IMR-90 (cell line): Measurements from ENCODE around the gene CD84. TPM values are rescaled to one million over a fixed set of nuclear protein-coding genes. Genes with fewer than 3 reads are reported as not detected.

Source experiments
- ATAC-seq: fragments of 200-7000 bp; cut with Tn5 transposase; 2 replicates; pipeline ENCODE4 v1.9.1; 2020; ENCODE audit warnings: low read depth, mild to moderate bottlenecking, moderate library complexity
- BruUV-seq: library from RNA; stranded (reverse); fragments of 400-500 nt; replicated peaks from 2 replicates; lab custom pipeline; 2021; lab: Mats Ljungman, UMichigan
- CTCF ChIA-PET: fragments of 300-600 bp; formaldehyde crosslinking; extraction: SDS; loops from one replicate; lab custom pipeline; 2021; ENCODE audit warnings: antibody characterized with exemption; lab: Yijun Ruan, JAX
- POLR2A ChIA-PET: fragments of 300-600 bp; sonication (Branson Sonifier 250); formaldehyde crosslinking; loops from one replicate; lab custom pipeline; 2022; ENCODE audit warnings: antibody characterized with exemption; ENCODE audit not compliant: unreplicated experiment; lab: Charles Lee
- DNase-seq: peaks from one replicate; pipeline ENCODE4 v3.0.0; 2013
- H2AFZ ChIP-seq: replicated peaks from 2 replicates; pipeline ENCODE3; 2013; ENCODE audit warnings: low read length, mild to moderate bottlenecking; ENCODE audit not compliant: poor library complexity
- H2AK5ac ChIP-seq: 2 replicates; pipeline ENCODE4 v1.6.1; 2013; ENCODE audit warnings: low read depth, low read length, inconsistent platforms
- H2AK9ac ChIP-seq: replicated peaks from 2 replicates; pipeline ENCODE3; 2013; ENCODE audit warnings: mild to moderate bottlenecking, low read depth, low read length, moderate library complexity; ENCODE audit not compliant: poor library complexity
- H2BK120ac ChIP-seq: 2 replicates; pipeline ENCODE4 v1.6.1; 2013; ENCODE audit warnings: low read depth, low read length, inconsistent platforms
- H2BK15ac ChIP-seq: 3 replicates; pipeline ENCODE4 v1.6.1; 2013; ENCODE audit warnings: low read depth, low read length, inconsistent platforms
- H2BK20ac ChIP-seq: 2 replicates; pipeline ENCODE4 v1.6.1; 2013; ENCODE audit warnings: low read depth, mild to moderate bottlenecking, inconsistent platforms, low read length, moderate library complexity
- H2BK5ac ChIP-seq: 2 replicates; pipeline ENCODE4 v1.6.1; 2013; ENCODE audit warnings: mild to moderate bottlenecking, low read depth, low read length, inconsistent platforms; ENCODE audit not compliant: poor library complexity, severe bottlenecking
- H3K14ac ChIP-seq: replicated peaks from 2 replicates; pipeline ENCODE4 v1.6.1; 2013; ENCODE audit warnings: low read depth, low read length, inconsistent platforms
- H3K18ac ChIP-seq: 2 replicates; pipeline ENCODE4 v1.6.1; 2013; ENCODE audit warnings: low read depth, low read length, control low read depth
- H3K23ac ChIP-seq: 2 replicates; pipeline ENCODE4 v1.6.1; 2013; ENCODE audit warnings: low read depth, low read length, inconsistent platforms
- H3K27ac ChIP-seq: 2 replicates; pipeline ENCODE4 v1.5.1; 2013; ENCODE audit warnings: mild to moderate bottlenecking, control low read depth, low read length; ENCODE audit not compliant: insufficient read depth
- H3K27me3 ChIP-seq: 2 replicates; pipeline ENCODE4 v1.6.1; 2013; ENCODE audit warnings: low read length; ENCODE audit not compliant: control insufficient read depth, insufficient read depth
- H3K36me3 ChIP-seq: 2 replicates; pipeline ENCODE4 v1.6.1; 2013; ENCODE audit warnings: low read length, mixed read lengths; ENCODE audit not compliant: control insufficient read depth, insufficient read depth
- H3K4ac ChIP-seq: 2 replicates; pipeline ENCODE4 v1.6.1; 2013; ENCODE audit warnings: low read depth, low read length, inconsistent platforms
- H3K4me1 ChIP-seq: 2 replicates; pipeline ENCODE4 v1.6.1; 2013; ENCODE audit warnings: low read length, mixed read lengths; ENCODE audit not compliant: control insufficient read depth, insufficient read depth
- H3K4me2 ChIP-seq: 2 replicates; pipeline ENCODE4 v1.6.1; 2013; ENCODE audit warnings: low read depth, mild to moderate bottlenecking, control low read depth, low read length, moderate library complexity
- H3K4me3 ChIP-seq: 2 replicates; pipeline ENCODE4 v1.5.1; 2013; ENCODE audit warnings: low read depth, mild to moderate bottlenecking, control low read depth, low read length, moderate library complexity; ENCODE audit not compliant: insufficient read depth
- H3K56ac ChIP-seq: 2 replicates; pipeline ENCODE4 v1.6.1; 2013; ENCODE audit warnings: low read length, inconsistent platforms; ENCODE audit not compliant: insufficient read depth; ENCODE audit errors: extremely low read depth
- H3K79me1 ChIP-seq, 2 experiments: 2 replicates each; pipeline ENCODE4 v1.6.1; 2013; ENCODE audit warnings: low read length in 2 of 2, inconsistent platforms in 1 of 2, low read depth in 1 of 2
- H3K9ac ChIP-seq: 2 replicates; pipeline ENCODE4 v1.6.1; 2013; ENCODE audit warnings: low read depth, low read length, control low read depth
- H3K9me1 ChIP-seq: 2 replicates; pipeline ENCODE4 v1.6.1; 2013; ENCODE audit warnings: low read length, inconsistent platforms; ENCODE audit not compliant: insufficient read depth
- H3K9me3 ChIP-seq: 2 replicates; pipeline ENCODE4 v1.6.1; 2013; ENCODE audit warnings: low read length; ENCODE audit not compliant: control insufficient read depth, insufficient read depth
- H4K20me1 ChIP-seq: 2 replicates; pipeline ENCODE4 v1.6.1; 2013; ENCODE audit warnings: low read length, inconsistent platforms; ENCODE audit not compliant: insufficient read depth
- H4K5ac ChIP-seq: 2 replicates; pipeline ENCODE4 v1.6.1; 2013; ENCODE audit warnings: mild to moderate bottlenecking, low read depth, low read length, control low read depth
- H4K8ac ChIP-seq, 2 experiments: 2 replicates each; pipeline ENCODE4 v1.6.1; 2013; ENCODE audit warnings: low read depth in 2 of 2, low read length in 2 of 2, control low read depth in 1 of 2, inconsistent platforms in 1 of 2
- H4K91ac ChIP-seq: 2 replicates; pipeline ENCODE4 v1.6.1; 2013; ENCODE audit warnings: low read depth, low read length, inconsistent platforms; ENCODE audit not compliant: insufficient read depth
- BHLHE40 ChIP-seq: fragments of 150-350 bp; IDR thresholded peaks from 2 replicates; pipeline ENCODE4 v1.6.1; 2016; ENCODE audit warnings: mild to moderate bottlenecking, low read depth, low read length
- CHD1 ChIP-seq: IDR thresholded peaks from 2 replicates; pipeline ENCODE4 v1.6.1; 2012; ENCODE audit warnings: low read depth, low read length, improper control_type of control experiment
- CTCF ChIP-seq: conservative IDR thresholded peaks from 2 replicates; pipeline ENCODE4 v1.5.1; 2012; ENCODE audit warnings: mild to moderate bottlenecking, low read depth, low read length, improper control_type of control experiment
- FOS ChIP-seq: fragments of 150-350 bp; IDR thresholded peaks from 2 replicates; pipeline ENCODE4 v1.6.1; 2016; ENCODE audit warnings: low read depth, low read length
- MAFK ChIP-seq: IDR thresholded peaks from 2 replicates; pipeline ENCODE4 v1.6.1; 2012; ENCODE audit warnings: low read depth, low read length, improper control_type of control experiment
- MAZ ChIP-seq: IDR thresholded peaks from 2 replicates; pipeline ENCODE4 v1.6.1; 2012; ENCODE audit warnings: low read depth, mild to moderate bottlenecking, low read length, improper control_type of control experiment, moderate library complexity, borderline replicate concordance
- RCOR1 ChIP-seq: IDR thresholded peaks from 2 replicates; pipeline ENCODE4 v1.6.1; 2012; ENCODE audit warnings: mild to moderate bottlenecking, low read length, improper control_type of control experiment; ENCODE audit not compliant: insufficient replicate concordance
- RFX5 ChIP-seq: IDR thresholded peaks from 2 replicates; pipeline ENCODE4 v1.8.0; 2012; ENCODE audit warnings: low read depth, mild to moderate bottlenecking, low read length, moderate library complexity
- SMC3 ChIP-seq: fragments of 150-350 bp; IDR thresholded peaks from 2 replicates; pipeline ENCODE4 v1.6.1; 2016; ENCODE audit warnings: low read depth, mild to moderate bottlenecking, antibody characterized with exemption, low read length, moderate library complexity
- WGBS, 2 experiments: methylation state at CpG; one replicate each; pipeline versions ENCODE4 v1.1.5 to v1.1.7; 2013; ENCODE audit warnings: missing lambda C conversion rate in 2 of 2; ENCODE audit not compliant: insufficient read length in 1 of 2; ENCODE audit errors: extremely low coverage in 2 of 2; 5-methylcytosine and 5-hydroxymethylcytosine counted together
- dilution Hi-C: fragments of 300-500 bp; cut with HindIII; formaldehyde crosslinking; loops from one replicate; pipeline ENCODE4 v1.14.3; 2018; ENCODE audit warnings: low sequenced_read_pairs; ENCODE audit not compliant: unreplicated experiment
- in situ Hi-C: fragments of 300-500 bp; cut with MboI; formaldehyde crosslinking; loops from 3 replicates; pipeline ENCODE4 v1.14.3; 2019; ENCODE audit warnings: low sequenced_read_pairs, inconsistent platforms, mixed read lengths
- intact Hi-C: fragments of 100-400 bp; cut with micrococcal nuclease; formaldehyde crosslinking; loops from 2 replicates; pipeline ENCODE4 v1.10.0; 2022
- polyA plus RNA-seq, 3 experiments: library from polyadenylated mRNA; depleted of rRNA; stranded (reverse); fragments of >200 nt; gene quantifications; 2 replicates each; pipeline ENCODE4 v1.2.3, GENCODE V29; 2012; ENCODE audit warnings: low replicate concordance in 1 of 3
- total RNA-seq: library from RNA; depleted of rRNA; stranded (reverse); fragments of >200 nt; gene quantifications from 2 replicates; pipeline ENCODE4 v1.2.3, GENCODE V29; 2012

Gene CD84
- total and polyA plus RNA-seq, 2 of the 4 experiments (the other 2 are of a cell fraction) = not detected

- Histone ChIP-seq H3K27ac (no peak overlapping the region), H3K14ac (no peak overlapping the region), H2AK5ac (no peak overlapping the region), H3K4me3 (no peak overlapping the region), H2AK9ac (no peak overlapping the region), H3K4me1 (no peaks in the 10 kb centered on the region), H3K36me3 (no peaks in the 10 kb centered on the region), H3K79me1 (no peaks in the 10 kb centered on the region), H3K9me3 (no peaks in the 10 kb centered on the region), H4K91ac (no peak overlapping the region), H3K18ac (no peak overlapping the region), H3K9ac (no peak overlapping the region), H4K5ac (no peak overlapping the region), H3K27me3 (no peaks in the 10 kb centered on the region), H4K20me1 (no peaks in the 10 kb centered on the region), H4K8ac (no peak overlapping the region), H3K56ac (no peak overlapping the region), H3K23ac (no peak overlapping the region), H2BK15ac (no peak overlapping the region), H3K4ac (no peak overlapping the region), H3K4me2 (no peak overlapping the region), H3K9me1 (no peaks in the 10 kb centered on the region), H2BK5ac (no peak overlapping the region), H2BK120ac (no peak overlapping the region), H2BK20ac (no peak overlapping the region), H2AFZ (no peak overlapping the region)
- in situ Hi-C loops (no loop called here), dilution Hi-C loops (no loop called here), intact Hi-C loops (no loop called here)
- no peak for DNase-seq
- ChIA-PET CTCF (no interaction called here), POLR2A (no interaction called here)
- BruUV-seq = no TSS peak
- 0% methylated on average over 1 of the region's 1 CpG; no CpG with 5 or more reads in 1 of the 2 experiments for WGBS, 2 experiments
- TF ChIP-seq BHLHE40 = no peak
- TF ChIP-seq RFX5 = no peak
- no peak for TF ChIP-seq MAFK
- TF ChIP-seq MAZ = no peak
- TF ChIP-seq FOS = no peak
- no peak for TF ChIP-seq CHD1
- no peak for TF ChIP-seq SMC3
- no peak for TF ChIP-seq RCOR1
- TF ChIP-seq CTCF = no peak
- ATAC-seq = no peak
Observed at GRCh38 chr1:160541622-160542302, 37.5 kb downstream of the CD84 start.
